Activated B cell treated with CpG ODN at 0.5 μM for 24 hours (primary cell): ENCODE results near the gene CCSER2. TPM values are rescaled to one million over a fixed set of nuclear protein-coding genes. Genes with fewer than 3 reads are reported as not detected.

Experiments used
- ATAC-seq: fragments of 200-7000 bp; cut with Tn5 transposase; one replicate; pipeline ENCODE4 v1.10.0; 2021; ENCODE audit warnings: low read depth, mild to moderate bottlenecking, moderate library complexity
- CTCF ChIA-PET: fragments of 350-600 bp; sonication (Branson Sonifier 250); formaldehyde crosslinking; loops from one replicate; lab custom pipeline; 2021; ENCODE audit warnings: antibody characterized with exemption; lab: Charles Lee
- POLR2A ChIA-PET: fragments of 350-600 bp; sonication (Branson Sonifier 250); formaldehyde crosslinking; loops from one replicate; lab custom pipeline; 2021; ENCODE audit warnings: antibody characterized with exemption; lab: Charles Lee
- DNase-seq: peaks from one replicate; pipeline ENCODE4 v3.0.0; 2022
- H3K27ac Mint-ChIP-seq: one replicate; pipeline ENCODE4 v1.8.0; 2020; ENCODE audit warnings: mixed read lengths
- H3K27me3 Mint-ChIP-seq: one replicate; pipeline ENCODE4 v1.8.0; 2021; ENCODE audit warnings: mixed read lengths
- H3K36me3 Mint-ChIP-seq: one replicate; pipeline ENCODE4 v1.8.0; 2021; ENCODE audit warnings: low read depth, mixed read lengths
- H3K4me1 Mint-ChIP-seq: one replicate; pipeline ENCODE4 v1.8.0; 2021; ENCODE audit warnings: mixed read lengths
- H3K4me3 Mint-ChIP-seq: one replicate; pipeline ENCODE4 v1.8.0; 2020; ENCODE audit warnings: mild to moderate bottlenecking, mixed read lengths
- H3K9me3 Mint-ChIP-seq: one replicate; pipeline ENCODE4 v1.8.0; 2020; ENCODE audit warnings: mixed read lengths
- intact Hi-C: fragments of 100-400 bp; cut with micrococcal nuclease; formaldehyde crosslinking; loops from one replicate; pipeline ENCODE4 v1.15.1; 2024
- total RNA-seq: library from RNA; stranded (reverse); gene quantifications from 2 replicates; pipeline ENCODE4 v1.2.3, GENCODE V29; 2022
- TF ChIP-seq, protein P1 (sequence below): fragments of 200-600 bp; IDR thresholded peaks from one replicate; pipeline ENCODE4 v1.8.0; 2022; ENCODE audit warnings: antibody characterized with exemption, mild to moderate bottlenecking

Gene CCSER2
- total RNA-seq, 1 donor from 2014 or later = 57.1 TPM

DNA sequence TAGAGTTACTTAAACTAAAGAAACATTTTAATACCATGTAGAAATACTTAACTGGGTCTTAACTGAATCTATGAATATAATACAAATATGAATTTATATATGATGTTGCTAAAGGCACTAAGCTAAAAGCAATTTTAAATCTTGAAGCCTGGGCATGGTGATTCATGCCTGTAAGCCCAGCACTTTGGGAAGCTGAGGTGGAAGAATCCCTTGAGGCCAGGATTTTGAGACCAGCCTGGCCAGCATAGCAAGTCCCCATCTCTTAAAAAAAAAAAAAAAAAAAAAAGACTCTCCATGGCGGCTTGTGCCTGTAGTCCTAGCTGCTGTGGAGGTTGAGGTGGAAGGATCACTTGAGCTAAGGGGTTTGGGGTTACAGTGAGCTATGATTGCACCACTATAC, 95.3 kb downstream of the CCSER2 start:
- Mint-ChIP-seq H3K4me1 (peaks cover 4% of the 10 kb centered on the region), H3K36me3 (peaks cover 59% of the 10 kb centered on the region), H3K4me3 (no peak overlapping the region), H3K27ac (no peak overlapping the region), H3K9me3 (peaks cover 11% of the 10 kb centered on the region), H3K27me3 (no peaks in the 10 kb centered on the region)
- no peak for DNase-seq
- intact Hi-C loops = no loop called here
- ChIA-PET CTCF (no interaction called here), POLR2A (no interaction called here)
- no peak for ATAC-seq
- TF ChIP-seq, protein P1, sequence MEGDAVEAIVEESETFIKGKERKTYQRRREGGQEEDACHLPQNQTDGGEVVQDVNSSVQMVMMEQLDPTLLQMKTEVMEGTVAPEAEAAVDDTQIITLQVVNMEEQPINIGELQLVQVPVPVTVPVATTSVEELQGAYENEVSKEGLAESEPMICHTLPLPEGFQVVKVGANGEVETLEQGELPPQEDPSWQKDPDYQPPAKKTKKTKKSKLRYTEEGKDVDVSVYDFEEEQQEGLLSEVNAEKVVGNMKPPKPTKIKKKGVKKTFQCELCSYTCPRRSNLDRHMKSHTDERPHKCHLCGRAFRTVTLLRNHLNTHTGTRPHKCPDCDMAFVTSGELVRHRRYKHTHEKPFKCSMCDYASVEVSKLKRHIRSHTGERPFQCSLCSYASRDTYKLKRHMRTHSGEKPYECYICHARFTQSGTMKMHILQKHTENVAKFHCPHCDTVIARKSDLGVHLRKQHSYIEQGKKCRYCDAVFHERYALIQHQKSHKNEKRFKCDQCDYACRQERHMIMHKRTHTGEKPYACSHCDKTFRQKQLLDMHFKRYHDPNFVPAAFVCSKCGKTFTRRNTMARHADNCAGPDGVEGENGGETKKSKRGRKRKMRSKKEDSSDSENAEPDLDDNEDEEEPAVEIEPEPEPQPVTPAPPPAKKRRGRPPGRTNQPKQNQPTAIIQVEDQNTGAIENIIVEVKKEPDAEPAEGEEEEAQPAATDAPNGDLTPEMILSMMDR = no peak

DNA sequence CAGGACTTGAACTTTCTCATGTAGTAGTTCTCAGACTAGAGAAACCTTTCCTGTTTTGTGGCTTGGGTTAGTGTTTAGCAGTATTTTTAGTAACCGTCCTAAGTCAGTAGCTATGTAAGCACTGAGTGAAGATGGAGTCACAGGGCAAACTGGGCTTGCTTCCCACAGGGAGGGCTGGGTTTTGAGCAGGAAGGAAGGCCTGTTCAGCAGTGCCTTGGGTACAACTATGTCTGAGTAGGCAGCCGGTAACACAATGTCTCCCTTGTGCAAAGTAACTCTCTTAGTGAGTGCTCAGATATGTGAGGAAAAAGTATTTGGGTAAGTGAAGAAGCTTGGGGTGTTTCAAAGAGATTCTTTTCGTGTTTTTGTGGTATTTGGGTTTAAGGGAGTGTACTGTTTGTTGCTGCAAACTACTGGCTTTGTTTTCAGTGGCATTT, 96.4 kb downstream of the CCSER2 start:
- TF ChIP-seq, protein P1 = no peak
- intact Hi-C loops = no loop called here
- Mint-ChIP-seq H3K36me3 (peaks cover 53% of the 10 kb centered on the region), H3K4me3 (no peak overlapping the region), H3K27ac (no peak overlapping the region), H3K27me3 (no peaks in the 10 kb centered on the region), H3K9me3 (peaks cover 9% of the 10 kb centered on the region), H3K4me1 (peaks cover 6% of the 10 kb centered on the region)
- DNase-seq (no peak), ATAC-seq (no peak)
- POLR2A ChIA-PET = no interaction called here
- CTCF ChIA-PET = no interaction called here

- TF ChIP-seq, protein P1 = no peak
- H3K4me3 Mint-ChIP-seq = no peak overlapping the region
- intact Hi-C loops = no loop called here
- no peak for ATAC-seq
- H3K36me3 Mint-ChIP-seq = peaks cover 39% of the 10 kb centered on the region
- POLR2A ChIA-PET = no interaction called here
- DNase-seq = no peak
- CTCF ChIA-PET = no interaction called here
- H3K9me3 Mint-ChIP-seq = no peaks in the 10 kb centered on the region
- no peak overlapping the region for H3K27ac Mint-ChIP-seq
- H3K27me3 Mint-ChIP-seq = no peaks in the 10 kb centered on the region
- H3K4me1 Mint-ChIP-seq = peaks cover 11% of the 10 kb centered on the region
These were observed 99.7 kb downstream of the CCSER2 start for GRCh38 chr10:84427903-84428650.

- H3K4me3 Mint-ChIP-seq = no peak overlapping the region
- no peaks in the 10 kb centered on the region for H3K9me3 Mint-ChIP-seq
- POLR2A ChIA-PET = no interaction called here
- CTCF ChIA-PET = no interaction called here
- no peaks in the 10 kb centered on the region for H3K27me3 Mint-ChIP-seq
- H3K36me3 Mint-ChIP-seq = peaks cover 39% of the 10 kb centered on the region
- no peak overlapping the region for H3K27ac Mint-ChIP-seq
- peaks cover 11% of the 10 kb centered on the region for H3K4me1 Mint-ChIP-seq
- TF ChIP-seq, protein P1 = no peak
- ATAC-seq = no peak
- intact Hi-C loops = no loop called here
- no peak for DNase-seq
These were observed 100.3 kb downstream of the CCSER2 start for GRCh38 chr10:84428711-84429110.

DNA sequence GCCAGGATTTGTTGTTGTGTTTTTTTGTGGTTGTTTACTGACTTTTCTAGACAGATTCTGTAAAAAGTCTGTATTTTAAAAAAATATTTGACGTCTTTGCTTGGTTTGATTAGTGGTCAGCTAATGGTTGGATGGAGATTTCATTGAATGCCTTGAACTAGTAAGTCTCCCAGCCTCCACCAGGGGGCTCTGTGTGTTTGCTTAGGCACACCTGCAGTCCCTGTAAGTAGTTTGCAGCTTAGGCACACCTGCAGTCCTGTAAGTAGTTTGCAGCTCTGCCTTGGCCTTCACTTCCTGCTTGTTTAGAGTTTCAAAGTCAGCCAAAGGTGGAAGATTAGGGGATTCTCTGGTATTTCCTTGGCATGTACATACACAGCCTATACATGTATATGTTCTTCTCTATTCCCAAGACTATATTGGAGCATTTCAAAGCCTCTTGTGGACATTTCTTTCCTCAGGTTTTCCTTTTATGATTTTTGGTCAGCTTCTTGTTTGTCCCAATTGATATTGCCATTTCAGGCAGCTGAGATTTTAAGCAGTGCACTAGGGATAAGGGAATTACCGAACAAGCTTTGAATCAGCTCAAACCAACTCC, 101.6 kb downstream of the CCSER2 start:
- CTCF ChIA-PET = interaction anchor here (1.1 to 1.9 kb wide), 7 partner anchors 10 to 165 kb away, joined by 4 to 19 read pairs (median 7); no protein-coding TSS in a partner anchor
- H3K9me3 Mint-ChIP-seq = no peaks in the 10 kb centered on the region
- DNase-seq (no peak), ATAC-seq (peak; percentile 75)
- no peak overlapping the region for H3K4me3 Mint-ChIP-seq
- POLR2A ChIA-PET = no interaction called here
- peaks cover 8% of the 10 kb centered on the region for H3K4me1 Mint-ChIP-seq
- H3K27ac Mint-ChIP-seq = no peak overlapping the region
- intact Hi-C loops = loop anchor here (1.0 kb wide), 1 partner anchor 107 kb away; no protein-coding TSS in a partner anchor
- H3K36me3 Mint-ChIP-seq = peaks cover 44% of the 10 kb centered on the region
- TF ChIP-seq, protein P1 = peak; percentile 34
- no peaks in the 10 kb centered on the region for H3K27me3 Mint-ChIP-seq
